Uterus (tissue), 4 donors: ENCODE results near the gene EDDM13. TPM values are rescaled to one million over a fixed set of nuclear protein-coding genes. Genes with fewer than 3 reads are reported as not detected.
A peak's percentile ranks its signal among the peaks of the same experiment; 100 is the strongest.
"Not testable (repeated sequence)": the region's sequence is repeated elsewhere in the genome, so short reads cannot be mapped to it uniquely, and the experiment has no call there.

Experiments used
- DNase-seq, 2 donors: peaks; one replicate each; pipeline ENCODE4 v3.0.0-alpha.2; 2019 to 2020
- H3K27ac ChIP-seq, 2 donors: fragments of 200-600 bp; sonication (generic); 1 replicate in 1 of 2; 2 replicates in 1 of 2; pipeline ENCODE4 v1.5.1; 2016 to 2018
- H3K27me3 ChIP-seq, 2 donors: fragments of 200-600 bp; sonication (generic); one replicate each; pipeline ENCODE4 v1.5.1; 2018 to 2019; ENCODE audit warnings: control low read depth in 1 of 2
- H3K36me3 ChIP-seq, 2 donors: fragments of 200-600 bp; sonication (generic); one replicate each; pipeline ENCODE4 v1.5.1; 2019; ENCODE audit warnings: control low read depth in 1 of 2
- H3K4me1 ChIP-seq, 2 donors: fragments of 200-600 bp; sonication (generic); one replicate each; pipeline ENCODE4 v1.5.1; 2018 to 2019; ENCODE audit warnings: control low read depth in 1 of 2
- H3K4me3 ChIP-seq, 2 donors: fragments of 200-600 bp; sonication (generic); 1 replicate in 1 of 2; 2 replicates in 1 of 2; pipeline ENCODE4 v1.5.1; 2018 to 2019; ENCODE audit warnings: mild to moderate bottlenecking in 1 of 2
- H3K9me3 ChIP-seq, 2 donors: fragments of 200-600 bp; sonication (generic); one replicate each; pipeline ENCODE4 v1.5.1; 2019; ENCODE audit warnings: control low read depth in 1 of 2
- CTCF ChIP-seq, 4 experiments: fragments of 200-600 bp in 2 of 4; fragments of 450-650 bp in 2 of 4; sonication (generic) in 2 of 4; IDR thresholded peaks; one replicate each; pipeline ENCODE4 v1.5.1; 2016 to 2019; ENCODE audit warnings: antibody characterized with exemption in 4 of 4, mild to moderate bottlenecking in 2 of 4, moderate library complexity in 1 of 4
- POLR2A ChIP-seq, 2 donors: fragments of 450-650 bp; IDR thresholded peaks; one replicate each; pipeline ENCODE4 v1.6.1; 2016; ENCODE audit warnings: antibody characterized with exemption in 2 of 2, mild to moderate bottlenecking in 1 of 2, moderate library complexity in 1 of 2
- intact Hi-C: fragments of 100-400 bp; cut with DNase I; formaldehyde crosslinking; loops from one replicate; pipeline ENCODE4 v1.15.1; 2023; ENCODE audit warnings: low total_unique reads
- total RNA-seq, 4 donors: library from RNA; depleted of rRNA in 3 of 4; stranded (reverse); fragments of >200 nt in 3 of 4; gene quantifications; one replicate each; pipeline versions ENCODE4 v1.1.0 to v1.2.4, GENCODE V29; 2014 to 2023
- donor health status: DM: yes; HTN: yes; CAD: no.

The EDDM13 gene
- total RNA-seq, 4 donors from 2014 or later, result not detected

DNA sequence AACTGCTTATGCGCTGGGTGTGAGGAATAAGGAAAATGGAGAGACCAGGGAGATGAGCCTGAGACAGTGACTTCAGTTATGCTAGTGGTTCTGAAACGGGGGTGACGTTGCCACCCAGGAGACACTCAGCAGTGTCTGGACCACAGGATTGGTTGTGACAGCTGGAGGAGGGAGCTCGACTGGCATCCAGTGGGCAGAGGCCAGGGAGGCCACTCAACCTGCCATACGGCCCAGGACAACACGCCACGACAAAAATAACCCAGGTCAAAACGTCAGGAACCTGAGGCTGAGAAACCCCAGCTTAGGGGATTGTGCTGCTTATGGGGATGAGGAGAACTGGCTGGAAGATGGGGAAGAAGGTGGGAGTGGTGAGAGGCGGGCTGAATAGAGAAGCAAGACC is 31.7 kb downstream of the EDDM13 start:
- TF ChIP-seq POLR2A (IDR thresholded peaks at IDR 0.05) (no peak), CTCF (IDR thresholded peaks at IDR 0.05) (no peak)
- H3K36me3 ChIP-seq, result no peaks in the 10 kb centered on the region
- H3K27me3 ChIP-seq, result no peaks in the 10 kb centered on the region
- no peak overlapping the region for H3K27ac ChIP-seq
- peaks cover 0 to 4% of the 10 kb centered on the region in 2 donors for H3K4me1 ChIP-seq
- DNase-seq, result no peak
- intact Hi-C loops, result no loop called here
- H3K9me3 ChIP-seq, result no peaks in the 10 kb centered on the region
- no peak overlapping the region for H3K4me3 ChIP-seq

GRCh38 chr19:56306016-56306415 is 33.5 kb downstream of the EDDM13 start:
- no peak for DNase-seq
- no peaks in the 10 kb centered on the region for H3K27me3 ChIP-seq
- H3K9me3 ChIP-seq, result no peaks in the 10 kb centered on the region
- intact Hi-C loops, result no loop called here
- H3K36me3 ChIP-seq, result no peaks in the 10 kb centered on the region
- TF ChIP-seq POLR2A (IDR thresholded peaks at IDR 0.05) (no peak), CTCF (IDR thresholded peaks at IDR 0.05) (no peak)
- peak overlapping the region; percentile 59 to 87 for H3K27ac ChIP-seq
- H3K4me1 ChIP-seq, result peaks cover 0 to 4% of the 10 kb centered on the region in 2 donors
- H3K4me3 ChIP-seq, result no peak overlapping the region

- H3K4me3 ChIP-seq, H3K27me3 ChIP-seq, intact Hi-C loops, H3K36me3 ChIP-seq, H3K9me3 ChIP-seq, H3K4me1 ChIP-seq: not testable (repeated sequence)
- peak in 1 of 2 donors; percentile 20 for DNase-seq
- peak overlapping the region; percentile 73 to 82 for H3K27ac ChIP-seq
Observed at GRCh38 chr19:56307062-56307461, 34.5 kb downstream of the EDDM13 start.

DNA sequence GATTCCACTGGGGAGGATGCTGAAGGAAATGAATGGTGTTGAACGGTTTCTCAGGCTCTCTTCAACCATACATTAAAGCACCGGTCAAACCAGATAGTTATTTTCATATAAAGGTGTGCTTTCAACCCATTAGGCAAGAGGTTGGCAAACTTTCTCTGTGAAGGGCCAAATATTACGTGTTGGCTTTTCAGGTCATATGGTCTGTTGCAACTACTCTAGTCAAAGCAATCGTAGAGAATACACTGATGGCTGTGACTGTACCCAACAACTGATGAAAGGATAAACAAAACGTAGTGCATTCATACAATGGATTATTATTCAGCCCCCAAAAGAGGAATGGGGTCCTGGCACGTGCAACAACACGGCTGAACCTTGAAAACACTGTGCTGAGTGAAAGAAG is 36.2 kb downstream of the EDDM13 start:
- H3K27me3 ChIP-seq, result no peaks in the 10 kb centered on the region
- H3K27ac ChIP-seq, result no peak overlapping the region
- TF ChIP-seq POLR2A (IDR thresholded peaks at IDR 0.05) (no peak), CTCF (IDR thresholded peaks at IDR 0.05) (no peak)
- no peak overlapping the region for H3K4me3 ChIP-seq
- no peak for DNase-seq
- H3K36me3 ChIP-seq, result no peaks in the 10 kb centered on the region
- H3K4me1 ChIP-seq, result peaks cover 0 to 7% of the 10 kb centered on the region in 2 donors
- intact Hi-C loops, result no loop called here
- H3K9me3 ChIP-seq, result no peaks in the 10 kb centered on the region

GRCh38 chr19:56309511-56310185 is 37.1 kb downstream of the EDDM13 start:
- no peak for TF ChIP-seq POLR2A (IDR thresholded peaks at IDR 0.05)
- TF ChIP-seq CTCF (IDR thresholded peaks at IDR 0.05), result peak in 3 of 4 experiments; percentile 21 to 29 (median 23)
- intact Hi-C loops, result no loop called here
- no peaks in the 10 kb centered on the region for H3K27me3 ChIP-seq
- H3K4me3 ChIP-seq, result no peak overlapping the region
- DNase-seq, result no peak
- H3K36me3 ChIP-seq, result no peaks in the 10 kb centered on the region
- no peak overlapping the region for H3K27ac ChIP-seq
- no peaks in the 10 kb centered on the region for H3K9me3 ChIP-seq
- peaks cover 0 to 7% of the 10 kb centered on the region in 2 donors for H3K4me1 ChIP-seq
